IMR-90 (cell line): ENCODE measurements around the gene OR10A2. TPM values are rescaled to one million over a fixed set of nuclear protein-coding genes. Genes with fewer than 3 reads are reported as not detected.

Experiments
- ATAC-seq: fragments of 200-7000 bp; cut with Tn5 transposase; 2 replicates; pipeline ENCODE4 v1.9.1; 2020; ENCODE audit warnings: low read depth, mild to moderate bottlenecking, moderate library complexity
- BruUV-seq: library from RNA; stranded (reverse); fragments of 400-500 nt; replicated peaks from 2 replicates; lab custom pipeline; 2021; lab: Mats Ljungman, UMichigan
- CTCF ChIA-PET: fragments of 300-600 bp; formaldehyde crosslinking; extraction: SDS; loops from one replicate; lab custom pipeline; 2021; ENCODE audit warnings: antibody characterized with exemption; lab: Yijun Ruan, JAX
- POLR2A ChIA-PET: fragments of 300-600 bp; sonication (Branson Sonifier 250); formaldehyde crosslinking; loops from one replicate; lab custom pipeline; 2022; ENCODE audit warnings: antibody characterized with exemption; ENCODE audit not compliant: unreplicated experiment; lab: Charles Lee
- DNase-seq: peaks from one replicate; pipeline ENCODE4 v3.0.0; 2013
- H2AFZ ChIP-seq: replicated peaks from 2 replicates; pipeline ENCODE3; 2013; ENCODE audit warnings: low read length, mild to moderate bottlenecking; ENCODE audit not compliant: poor library complexity
- H2AK5ac ChIP-seq: 2 replicates; pipeline ENCODE4 v1.6.1; 2013; ENCODE audit warnings: low read depth, low read length, inconsistent platforms
- H2AK9ac ChIP-seq: replicated peaks from 2 replicates; pipeline ENCODE3; 2013; ENCODE audit warnings: mild to moderate bottlenecking, low read depth, low read length, moderate library complexity; ENCODE audit not compliant: poor library complexity
- H2BK120ac ChIP-seq: 2 replicates; pipeline ENCODE4 v1.6.1; 2013; ENCODE audit warnings: low read depth, low read length, inconsistent platforms
- H2BK15ac ChIP-seq: 3 replicates; pipeline ENCODE4 v1.6.1; 2013; ENCODE audit warnings: low read depth, low read length, inconsistent platforms
- H2BK20ac ChIP-seq: 2 replicates; pipeline ENCODE4 v1.6.1; 2013; ENCODE audit warnings: low read depth, mild to moderate bottlenecking, inconsistent platforms, low read length, moderate library complexity
- H2BK5ac ChIP-seq: 2 replicates; pipeline ENCODE4 v1.6.1; 2013; ENCODE audit warnings: mild to moderate bottlenecking, low read depth, low read length, inconsistent platforms; ENCODE audit not compliant: poor library complexity, severe bottlenecking
- H3K14ac ChIP-seq: replicated peaks from 2 replicates; pipeline ENCODE4 v1.6.1; 2013; ENCODE audit warnings: low read depth, low read length, inconsistent platforms
- H3K18ac ChIP-seq: 2 replicates; pipeline ENCODE4 v1.6.1; 2013; ENCODE audit warnings: low read depth, low read length, control low read depth
- H3K23ac ChIP-seq: 2 replicates; pipeline ENCODE4 v1.6.1; 2013; ENCODE audit warnings: low read depth, low read length, inconsistent platforms
- H3K27ac ChIP-seq: 2 replicates; pipeline ENCODE4 v1.5.1; 2013; ENCODE audit warnings: mild to moderate bottlenecking, control low read depth, low read length; ENCODE audit not compliant: insufficient read depth
- H3K27me3 ChIP-seq: 2 replicates; pipeline ENCODE4 v1.6.1; 2013; ENCODE audit warnings: low read length; ENCODE audit not compliant: control insufficient read depth, insufficient read depth
- H3K36me3 ChIP-seq: 2 replicates; pipeline ENCODE4 v1.6.1; 2013; ENCODE audit warnings: low read length, mixed read lengths; ENCODE audit not compliant: control insufficient read depth, insufficient read depth
- H3K4ac ChIP-seq: 2 replicates; pipeline ENCODE4 v1.6.1; 2013; ENCODE audit warnings: low read depth, low read length, inconsistent platforms
- H3K4me1 ChIP-seq: 2 replicates; pipeline ENCODE4 v1.6.1; 2013; ENCODE audit warnings: low read length, mixed read lengths; ENCODE audit not compliant: control insufficient read depth, insufficient read depth
- H3K4me2 ChIP-seq: 2 replicates; pipeline ENCODE4 v1.6.1; 2013; ENCODE audit warnings: low read depth, mild to moderate bottlenecking, control low read depth, low read length, moderate library complexity
- H3K4me3 ChIP-seq: 2 replicates; pipeline ENCODE4 v1.5.1; 2013; ENCODE audit warnings: low read depth, mild to moderate bottlenecking, control low read depth, low read length, moderate library complexity; ENCODE audit not compliant: insufficient read depth
- H3K56ac ChIP-seq: 2 replicates; pipeline ENCODE4 v1.6.1; 2013; ENCODE audit warnings: low read length, inconsistent platforms; ENCODE audit not compliant: insufficient read depth; ENCODE audit errors: extremely low read depth
- H3K79me1 ChIP-seq, 2 experiments: 2 replicates each; pipeline ENCODE4 v1.6.1; 2013; ENCODE audit warnings: low read length in 2 of 2, inconsistent platforms in 1 of 2, low read depth in 1 of 2
- H3K9ac ChIP-seq: 2 replicates; pipeline ENCODE4 v1.6.1; 2013; ENCODE audit warnings: low read depth, low read length, control low read depth
- H3K9me1 ChIP-seq: 2 replicates; pipeline ENCODE4 v1.6.1; 2013; ENCODE audit warnings: low read length, inconsistent platforms; ENCODE audit not compliant: insufficient read depth
- H3K9me3 ChIP-seq: 2 replicates; pipeline ENCODE4 v1.6.1; 2013; ENCODE audit warnings: low read length; ENCODE audit not compliant: control insufficient read depth, insufficient read depth
- H4K20me1 ChIP-seq: 2 replicates; pipeline ENCODE4 v1.6.1; 2013; ENCODE audit warnings: low read length, inconsistent platforms; ENCODE audit not compliant: insufficient read depth
- H4K5ac ChIP-seq: 2 replicates; pipeline ENCODE4 v1.6.1; 2013; ENCODE audit warnings: mild to moderate bottlenecking, low read depth, low read length, control low read depth
- H4K8ac ChIP-seq, 2 experiments: 2 replicates each; pipeline ENCODE4 v1.6.1; 2013; ENCODE audit warnings: low read depth in 2 of 2, low read length in 2 of 2, control low read depth in 1 of 2, inconsistent platforms in 1 of 2
- H4K91ac ChIP-seq: 2 replicates; pipeline ENCODE4 v1.6.1; 2013; ENCODE audit warnings: low read depth, low read length, inconsistent platforms; ENCODE audit not compliant: insufficient read depth
- BHLHE40 ChIP-seq: fragments of 150-350 bp; IDR thresholded peaks from 2 replicates; pipeline ENCODE4 v1.6.1; 2016; ENCODE audit warnings: mild to moderate bottlenecking, low read depth, low read length
- CEBPB ChIP-seq: IDR thresholded peaks from 2 replicates; pipeline ENCODE4 v1.6.1; 2012; ENCODE audit warnings: low read depth, low read length, improper control_type of control experiment
- CHD1 ChIP-seq: IDR thresholded peaks from 2 replicates; pipeline ENCODE4 v1.6.1; 2012; ENCODE audit warnings: low read depth, low read length, improper control_type of control experiment
- FOS ChIP-seq: fragments of 150-350 bp; IDR thresholded peaks from 2 replicates; pipeline ENCODE4 v1.6.1; 2016; ENCODE audit warnings: low read depth, low read length
- MAFK ChIP-seq: IDR thresholded peaks from 2 replicates; pipeline ENCODE4 v1.6.1; 2012; ENCODE audit warnings: low read depth, low read length, improper control_type of control experiment
- MAZ ChIP-seq: IDR thresholded peaks from 2 replicates; pipeline ENCODE4 v1.6.1; 2012; ENCODE audit warnings: low read depth, mild to moderate bottlenecking, low read length, improper control_type of control experiment, moderate library complexity, borderline replicate concordance
- MXI1 ChIP-seq: IDR thresholded peaks from 2 replicates; pipeline ENCODE4 v1.6.1; 2012; ENCODE audit warnings: low read depth, mild to moderate bottlenecking, low read length, moderate library complexity, borderline replicate concordance
- NFE2L2 ChIP-seq: fragments of 150-350 bp; IDR thresholded peaks from 2 replicates; pipeline ENCODE4 v1.6.1; 2016; ENCODE audit warnings: low read depth, mild to moderate bottlenecking, low read length
- RAD21 ChIP-seq: IDR thresholded peaks from 2 replicates; pipeline ENCODE4 v1.6.1; 2012; ENCODE audit warnings: low read length, improper control_type of control experiment
- RCOR1 ChIP-seq: IDR thresholded peaks from 2 replicates; pipeline ENCODE4 v1.6.1; 2012; ENCODE audit warnings: mild to moderate bottlenecking, low read length, improper control_type of control experiment; ENCODE audit not compliant: insufficient replicate concordance
- RFX5 ChIP-seq: IDR thresholded peaks from 2 replicates; pipeline ENCODE4 v1.8.0; 2012; ENCODE audit warnings: low read depth, mild to moderate bottlenecking, low read length, moderate library complexity
- SMC3 ChIP-seq: fragments of 150-350 bp; IDR thresholded peaks from 2 replicates; pipeline ENCODE4 v1.6.1; 2016; ENCODE audit warnings: low read depth, mild to moderate bottlenecking, antibody characterized with exemption, low read length, moderate library complexity
- WGBS, 2 experiments: methylation state at CpG; one replicate each; pipeline versions ENCODE4 v1.1.5 to v1.1.7; 2013; ENCODE audit warnings: missing lambda C conversion rate in 2 of 2; ENCODE audit not compliant: insufficient read length in 1 of 2; ENCODE audit errors: extremely low coverage in 2 of 2; 5-methylcytosine and 5-hydroxymethylcytosine counted together
- dilution Hi-C: fragments of 300-500 bp; cut with HindIII; formaldehyde crosslinking; loops from one replicate; pipeline ENCODE4 v1.14.3; 2018; ENCODE audit warnings: low sequenced_read_pairs; ENCODE audit not compliant: unreplicated experiment
- in situ Hi-C: fragments of 300-500 bp; cut with MboI; formaldehyde crosslinking; loops from 3 replicates; pipeline ENCODE4 v1.14.3; 2019; ENCODE audit warnings: low sequenced_read_pairs, inconsistent platforms, mixed read lengths
- intact Hi-C: fragments of 100-400 bp; cut with micrococcal nuclease; formaldehyde crosslinking; loops from 2 replicates; pipeline ENCODE4 v1.10.0; 2022
- polyA plus RNA-seq, 3 experiments: library from polyadenylated mRNA; depleted of rRNA; stranded (reverse); fragments of >200 nt; gene quantifications; 2 replicates each; pipeline ENCODE4 v1.2.3, GENCODE V29; 2012; ENCODE audit warnings: low replicate concordance in 1 of 3
- total RNA-seq: library from RNA; depleted of rRNA; stranded (reverse); fragments of >200 nt; gene quantifications from 2 replicates; pipeline ENCODE4 v1.2.3, GENCODE V29; 2012
- TF ChIP-seq, protein P1 (sequence below): fragments of 150-350 bp; IDR thresholded peaks from 2 replicates; pipeline ENCODE4 v1.6.1; 2016; ENCODE audit warnings: low read depth, mild to moderate bottlenecking, low read length, moderate library complexity, borderline replicate concordance
- TF ChIP-seq, protein P2 (sequence below): fragments of 150-350 bp; IDR thresholded peaks from 2 replicates; pipeline ENCODE4 v1.6.1; 2017; ENCODE audit warnings: mild to moderate bottlenecking, antibody characterized with exemption, low read length, low read depth
- TF ChIP-seq, protein P3 (sequence below): conservative IDR thresholded peaks from 2 replicates; pipeline ENCODE4 v1.5.1; 2012; ENCODE audit warnings: mild to moderate bottlenecking, low read depth, low read length, improper control_type of control experiment

Gene OR10A2
- total and polyA plus RNA-seq, 2 of the 4 experiments (the other 2 are of a cell fraction), result not detected

DNA sequence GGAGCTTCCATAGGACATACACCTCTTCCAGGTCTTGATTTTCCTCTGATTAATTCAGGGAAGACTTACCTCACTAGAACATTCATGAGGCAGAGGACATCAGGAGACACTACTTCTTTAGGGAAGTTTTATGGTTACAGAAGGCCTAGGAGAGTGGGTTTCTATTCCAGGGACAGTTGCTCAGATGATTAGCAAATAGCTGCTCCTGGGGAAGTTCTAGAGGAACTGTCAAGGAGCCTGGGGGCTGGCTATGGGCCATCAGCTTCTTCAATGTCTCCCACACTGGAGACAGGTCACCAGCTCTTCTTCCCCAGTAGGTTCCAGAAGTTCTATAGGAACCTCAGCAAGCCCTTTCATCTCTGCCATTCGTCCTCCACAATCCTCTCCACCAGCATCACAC, 28.8 kb upstream of the OR10A2 start:
- Histone ChIP-seq H2BK20ac (no peak overlapping the region), H3K18ac (no peak overlapping the region), H2BK15ac (no peak overlapping the region), H3K9me1 (no peaks in the 10 kb centered on the region), H2AK9ac (no peak overlapping the region), H3K36me3 (no peaks in the 10 kb centered on the region), H4K20me1 (no peaks in the 10 kb centered on the region), H3K27me3 (no peaks in the 10 kb centered on the region), H4K5ac (no peak overlapping the region), H4K91ac (no peak overlapping the region), H3K14ac (no peak overlapping the region), H3K79me1 (no peaks in the 10 kb centered on the region), H3K4me1 (no peaks in the 10 kb centered on the region), H3K4me2 (no peak overlapping the region), H3K27ac (no peak overlapping the region), H3K4ac (no peak overlapping the region), H2AK5ac (no peak overlapping the region), H3K9me3 (no peaks in the 10 kb centered on the region), H2BK120ac (no peak overlapping the region), H3K56ac (no peak overlapping the region), H2BK5ac (no peak overlapping the region), H3K23ac (no peak overlapping the region), H2AFZ (no peak overlapping the region), H4K8ac (no peak overlapping the region), H3K9ac (no peak overlapping the region), H3K4me3 (no peak overlapping the region)
- ChIA-PET CTCF (no interaction called here), POLR2A (no interaction called here)
- TF ChIP-seq CHD1, result no peak
- TF ChIP-seq NFE2L2, result no peak
- no peak for TF ChIP-seq RCOR1
- TF ChIP-seq, protein P1, sequence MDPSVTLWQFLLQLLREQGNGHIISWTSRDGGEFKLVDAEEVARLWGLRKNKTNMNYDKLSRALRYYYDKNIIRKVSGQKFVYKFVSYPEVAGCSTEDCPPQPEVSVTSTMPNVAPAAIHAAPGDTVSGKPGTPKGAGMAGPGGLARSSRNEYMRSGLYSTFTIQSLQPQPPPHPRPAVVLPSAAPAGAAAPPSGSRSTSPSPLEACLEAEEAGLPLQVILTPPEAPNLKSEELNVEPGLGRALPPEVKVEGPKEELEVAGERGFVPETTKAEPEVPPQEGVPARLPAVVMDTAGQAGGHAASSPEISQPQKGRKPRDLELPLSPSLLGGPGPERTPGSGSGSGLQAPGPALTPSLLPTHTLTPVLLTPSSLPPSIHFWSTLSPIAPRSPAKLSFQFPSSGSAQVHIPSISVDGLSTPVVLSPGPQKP, result no peak
- no peak for TF ChIP-seq CEBPB
- TF ChIP-seq MXI1, result no peak
- TF ChIP-seq FOS, result no peak
- TF ChIP-seq MAFK, result no peak
- no peak for TF ChIP-seq RAD21
- no peak for TF ChIP-seq SMC3
- TF ChIP-seq, protein P2, sequence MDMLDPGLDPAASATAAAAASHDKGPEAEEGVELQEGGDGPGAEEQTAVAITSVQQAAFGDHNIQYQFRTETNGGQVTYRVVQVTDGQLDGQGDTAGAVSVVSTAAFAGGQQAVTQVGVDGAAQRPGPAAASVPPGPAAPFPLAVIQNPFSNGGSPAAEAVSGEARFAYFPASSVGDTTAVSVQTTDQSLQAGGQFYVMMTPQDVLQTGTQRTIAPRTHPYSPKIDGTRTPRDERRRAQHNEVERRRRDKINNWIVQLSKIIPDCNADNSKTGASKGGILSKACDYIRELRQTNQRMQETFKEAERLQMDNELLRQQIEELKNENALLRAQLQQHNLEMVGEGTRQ, result no peak
- TF ChIP-seq MAZ, result no peak
- no peak for TF ChIP-seq BHLHE40
- no peak for TF ChIP-seq RFX5
- TF ChIP-seq, protein P3, sequence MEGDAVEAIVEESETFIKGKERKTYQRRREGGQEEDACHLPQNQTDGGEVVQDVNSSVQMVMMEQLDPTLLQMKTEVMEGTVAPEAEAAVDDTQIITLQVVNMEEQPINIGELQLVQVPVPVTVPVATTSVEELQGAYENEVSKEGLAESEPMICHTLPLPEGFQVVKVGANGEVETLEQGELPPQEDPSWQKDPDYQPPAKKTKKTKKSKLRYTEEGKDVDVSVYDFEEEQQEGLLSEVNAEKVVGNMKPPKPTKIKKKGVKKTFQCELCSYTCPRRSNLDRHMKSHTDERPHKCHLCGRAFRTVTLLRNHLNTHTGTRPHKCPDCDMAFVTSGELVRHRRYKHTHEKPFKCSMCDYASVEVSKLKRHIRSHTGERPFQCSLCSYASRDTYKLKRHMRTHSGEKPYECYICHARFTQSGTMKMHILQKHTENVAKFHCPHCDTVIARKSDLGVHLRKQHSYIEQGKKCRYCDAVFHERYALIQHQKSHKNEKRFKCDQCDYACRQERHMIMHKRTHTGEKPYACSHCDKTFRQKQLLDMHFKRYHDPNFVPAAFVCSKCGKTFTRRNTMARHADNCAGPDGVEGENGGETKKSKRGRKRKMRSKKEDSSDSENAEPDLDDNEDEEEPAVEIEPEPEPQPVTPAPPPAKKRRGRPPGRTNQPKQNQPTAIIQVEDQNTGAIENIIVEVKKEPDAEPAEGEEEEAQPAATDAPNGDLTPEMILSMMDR, result no peak
- intact Hi-C loops (no loop called here), in situ Hi-C loops (no loop called here), dilution Hi-C loops (no loop called here)
- no CpG with 5 or more reads among the region's 1 CpG for WGBS, 2 experiments
- no peak for DNase-seq
- BruUV-seq, result no TSS peak
- no peak for ATAC-seq
